Ectodermal cell (in vitro differentiated cells): ENCODE results near the gene PARD6B. TPM values are rescaled to one million over a fixed set of nuclear protein-coding genes. Genes with fewer than 3 reads are reported as not detected.
A peak's percentile ranks its signal among the peaks of the same experiment; 100 is the strongest.

Experiments used
- H3K27ac ChIP-seq: 2 replicates; pipeline ENCODE4 v1.7.0; 2013; ENCODE audit warnings: mild to moderate bottlenecking, low read depth, low read length; ENCODE audit not compliant: insufficient read depth, poor library complexity, severe bottlenecking
- H3K27me3 ChIP-seq: 2 replicates; pipeline ENCODE4 v1.7.0; 2013; ENCODE audit warnings: mild to moderate bottlenecking, low read length; ENCODE audit not compliant: insufficient read depth, control insufficient read depth, poor library complexity, severe bottlenecking
- H3K36me3 ChIP-seq: one replicate; pipeline ENCODE4 v1.7.0; 2013; ENCODE audit warnings: low read length; ENCODE audit not compliant: control insufficient read depth, insufficient read depth
- H3K4me1 ChIP-seq: one replicate; pipeline ENCODE4 v1.7.0; 2013; ENCODE audit warnings: low read length; ENCODE audit not compliant: control insufficient read depth, insufficient read depth
- H3K4me3 ChIP-seq: 2 replicates; pipeline ENCODE4 v1.7.0; 2013; ENCODE audit warnings: low read depth, low read length, control low read depth; ENCODE audit not compliant: insufficient read depth
- H3K9me3 ChIP-seq: 2 replicates; pipeline ENCODE4 v1.7.0; 2013; ENCODE audit warnings: mild to moderate bottlenecking, low read length, moderate library complexity; ENCODE audit not compliant: control insufficient read depth
- WGBS, 2 experiments: methylation state at CpG; one replicate each; pipeline ENCODE4 v1.1.7; 2013; ENCODE audit warnings: missing lambda C conversion rate in 2 of 2; 5-methylcytosine and 5-hydroxymethylcytosine counted together
- polyA plus RNA-seq, 4 experiments: library from polyadenylated mRNA; stranded (reverse); fragments of 50-300 nt; gene quantifications; one replicate each; pipeline ENCODE4 v1.2.3, GENCODE V29; 2013

Gene PARD6B
- polyA plus RNA-seq (2013, experiment 1 of 4): 19.1 TPM
- polyA plus RNA-seq (2013, experiment 2 of 4): 22.5 TPM
- polyA plus RNA-seq (2013, experiment 3 of 4): 9.5 TPM
- polyA plus RNA-seq (2013, experiment 4 of 4): 10.8 TPM

- peak within 1 kb of the TSS; percentile 86 for H3K27ac ChIP-seq
- H3K9me3 ChIP-seq: no peaks in the 10 kb centered on the region
- peaks cover 11% of the 10 kb centered on the region for H3K4me1 ChIP-seq
- H3K27me3 ChIP-seq: no peaks in the 10 kb centered on the region
- H3K4me3 ChIP-seq: peak within 1 kb of the TSS; percentile 67
- WGBS, 2 experiments: 0% methylated on average over 114 of the region's 114 CpGs
- no peaks in the 10 kb centered on the region for H3K36me3 ChIP-seq
Observed at GRCh38 chr20:50731055-50731929, at the start of gene PARD6B. PARD6B (plus strand) TSS chr20:50731580; CDS start chr20:50731787, 207 bp downstream.

GRCh38 chr20:50682065-50682464 is 49.3 kb upstream of the PARD6B start:
- Histone ChIP-seq H3K27me3 (no peaks in the 10 kb centered on the region), H3K4me1 (peaks cover 4% of the 10 kb centered on the region), H3K9me3 (no peaks in the 10 kb centered on the region), H3K36me3 (no peaks in the 10 kb centered on the region), H3K27ac (no peak overlapping the region), H3K4me3 (no peak overlapping the region)
- WGBS, 2 experiments: 92 to 93% methylated on average over 4 of the region's 4 CpGs

GRCh38 chr20:50682947-50683530 is 48.3 kb upstream of the PARD6B start:
- no peaks in the 10 kb centered on the region for H3K9me3 ChIP-seq
- 90 to 93% methylated on average over 8 of the region's 8 CpGs for WGBS, 2 experiments
- H3K27me3 ChIP-seq: no peaks in the 10 kb centered on the region
- peaks cover 4% of the 10 kb centered on the region for H3K4me1 ChIP-seq
- H3K4me3 ChIP-seq: no peak overlapping the region
- no peak overlapping the region for H3K27ac ChIP-seq
- no peaks in the 10 kb centered on the region for H3K36me3 ChIP-seq

GRCh38 chr20:50683570-50683969 is 47.8 kb upstream of the PARD6B start:
- H3K4me1 ChIP-seq: peaks cover 4% of the 10 kb centered on the region
- WGBS, 2 experiments: 94 to 95% methylated on average over 6 of the region's 6 CpGs

GRCh38 chr20:50686821-50687220 is 44.6 kb upstream of the PARD6B start:
- Histone ChIP-seq H3K36me3 (no peaks in the 10 kb centered on the region), H3K27ac (no peak overlapping the region), H3K9me3 (no peaks in the 10 kb centered on the region), H3K27me3 (no peaks in the 10 kb centered on the region), H3K4me1 (peaks cover 25% of the 10 kb centered on the region), H3K4me3 (no peak overlapping the region)
- WGBS, 2 experiments: 94 to 95% methylated on average over 10 of the region's 10 CpGs

More at GRCh38 chr20:50683570-50683969, 47.8 kb upstream of the PARD6B start:
- no peak overlapping the region for H3K27ac ChIP-seq
- H3K4me3 ChIP-seq: no peak overlapping the region
- H3K9me3 ChIP-seq: no peaks in the 10 kb centered on the region
- no peaks in the 10 kb centered on the region for H3K36me3 ChIP-seq
- H3K27me3 ChIP-seq: no peaks in the 10 kb centered on the region

GRCh38 chr20:50688256-50688975 is 43.0 kb upstream of the PARD6B start:
- Histone ChIP-seq H3K9me3 (no peaks in the 10 kb centered on the region), H3K27ac (no peak overlapping the region), H3K27me3 (no peaks in the 10 kb centered on the region), H3K4me1 (peaks cover 32% of the 10 kb centered on the region), H3K36me3 (no peaks in the 10 kb centered on the region), H3K4me3 (no peak overlapping the region)
- 88 to 93% methylated on average over 8 of the region's 8 CpGs for WGBS, 2 experiments

GRCh38 chr20:50689864-50690649 is 41.3 kb upstream of the PARD6B start:
- H3K27ac ChIP-seq: no peak overlapping the region
- no peaks in the 10 kb centered on the region for H3K9me3 ChIP-seq
- H3K4me1 ChIP-seq: peaks cover 32% of the 10 kb centered on the region
- no peaks in the 10 kb centered on the region for H3K27me3 ChIP-seq
- H3K4me3 ChIP-seq: no peak overlapping the region
- 73% methylated on average over 10 of the region's 10 CpGs for WGBS, 2 experiments
- no peaks in the 10 kb centered on the region for H3K36me3 ChIP-seq

- Histone ChIP-seq H3K4me3 (peak within 1 kb of the TSS; percentile 32), H3K9me3 (no peaks in the 10 kb centered on the region), H3K27ac (peak within 1 kb of the TSS; percentile 11), H3K4me1 (peaks cover 32% of the 10 kb centered on the region), H3K36me3 (no peaks in the 10 kb centered on the region), H3K27me3 (no peaks in the 10 kb centered on the region)
- WGBS, 2 experiments: 2 to 3% methylated on average over 42 of the region's 42 CpGs
Observed at GRCh38 chr20:50690650-50691572, 40.5 kb upstream of the PARD6B start, which contains the start of gene RIPOR3. RIPOR3 (minus strand) TSS chr20:50691542; CDS start chr20:50691128, 414 bp downstream.
